ENCODE results near the gene CNOT6. TPM values are rescaled to one million over a fixed set of nuclear protein-coding genes. Genes with fewer than 3 reads are reported as not detected.

The CNOT6 gene
- total RNA-seq, 4 donors from 2014 or later: 3.8 to 43.5 (median 17.0) TPM

DNA sequence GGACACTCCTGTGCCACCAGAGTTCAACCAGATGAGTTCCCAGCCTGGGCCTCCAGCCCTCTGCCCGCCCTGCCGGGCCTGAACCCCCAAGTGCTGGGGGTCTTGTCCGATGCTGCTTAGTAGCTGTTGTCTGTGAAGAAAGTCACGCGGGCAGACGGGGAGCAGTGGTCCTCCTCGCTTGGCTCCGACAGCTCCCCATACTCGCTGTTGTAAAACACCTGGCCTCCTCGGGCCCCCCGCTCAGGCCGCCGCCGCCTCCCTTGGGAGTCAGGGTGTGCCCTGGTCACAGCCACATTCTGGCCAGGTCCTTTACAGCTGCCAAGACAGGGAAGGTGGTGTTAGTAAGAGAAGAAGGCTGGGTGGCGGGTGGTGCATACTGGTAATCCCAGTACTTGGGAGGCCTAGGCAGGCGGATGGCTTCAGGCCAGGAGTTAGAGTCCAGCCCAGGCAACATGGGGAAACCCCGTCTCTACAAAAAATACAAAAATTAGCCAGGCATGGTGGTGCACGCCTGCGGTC, 109.0 kb downstream of the CNOT6 start:
- intact Hi-C loops (cut with DNase I; ENCODE audit: low total_unique reads): no loop called here
- Histone ChIP-seq H3K4me1 (no peaks in the 10 kb centered on the region), H3K4me3 (no peak overlapping the region), H3K9me3 (no peaks in the 10 kb centered on the region), H3K27me3 (no peaks in the 10 kb centered on the region), H3K36me3 (no peaks in the 10 kb centered on the region), H3K27ac (no peak overlapping the region)
- TF ChIP-seq, protein P1, sequence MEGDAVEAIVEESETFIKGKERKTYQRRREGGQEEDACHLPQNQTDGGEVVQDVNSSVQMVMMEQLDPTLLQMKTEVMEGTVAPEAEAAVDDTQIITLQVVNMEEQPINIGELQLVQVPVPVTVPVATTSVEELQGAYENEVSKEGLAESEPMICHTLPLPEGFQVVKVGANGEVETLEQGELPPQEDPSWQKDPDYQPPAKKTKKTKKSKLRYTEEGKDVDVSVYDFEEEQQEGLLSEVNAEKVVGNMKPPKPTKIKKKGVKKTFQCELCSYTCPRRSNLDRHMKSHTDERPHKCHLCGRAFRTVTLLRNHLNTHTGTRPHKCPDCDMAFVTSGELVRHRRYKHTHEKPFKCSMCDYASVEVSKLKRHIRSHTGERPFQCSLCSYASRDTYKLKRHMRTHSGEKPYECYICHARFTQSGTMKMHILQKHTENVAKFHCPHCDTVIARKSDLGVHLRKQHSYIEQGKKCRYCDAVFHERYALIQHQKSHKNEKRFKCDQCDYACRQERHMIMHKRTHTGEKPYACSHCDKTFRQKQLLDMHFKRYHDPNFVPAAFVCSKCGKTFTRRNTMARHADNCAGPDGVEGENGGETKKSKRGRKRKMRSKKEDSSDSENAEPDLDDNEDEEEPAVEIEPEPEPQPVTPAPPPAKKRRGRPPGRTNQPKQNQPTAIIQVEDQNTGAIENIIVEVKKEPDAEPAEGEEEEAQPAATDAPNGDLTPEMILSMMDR (IDR thresholded peaks at IDR 0.05): no peak
- no peak for TF ChIP-seq POLR2A (IDR thresholded peaks at IDR 0.05)
- no peak for DNase-seq

DNA sequence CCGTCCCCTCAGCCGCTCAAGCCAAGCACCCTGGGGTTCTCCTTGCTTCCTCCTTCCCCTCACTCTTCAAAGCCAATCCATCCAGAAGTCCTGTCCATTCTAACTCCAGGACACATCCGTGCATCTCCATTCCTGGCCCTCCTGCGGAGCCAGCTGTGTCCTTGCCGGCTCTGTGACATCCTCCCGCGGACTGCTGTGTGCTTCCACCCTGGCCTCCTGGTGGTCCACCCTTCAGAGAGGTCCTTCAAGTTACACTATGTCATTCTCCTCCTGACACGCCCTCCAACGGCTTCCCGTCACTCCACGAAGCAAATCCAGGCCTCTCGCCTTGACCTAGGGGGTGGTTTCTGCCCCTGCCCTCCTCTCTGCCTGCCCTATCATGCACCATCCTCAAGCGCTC, 110.1 kb downstream of the CNOT6 start:
- Histone ChIP-seq H3K4me3 (no peak overlapping the region), H3K4me1 (no peaks in the 10 kb centered on the region), H3K27me3 (no peaks in the 10 kb centered on the region), H3K27ac (no peak overlapping the region), H3K9me3 (no peaks in the 10 kb centered on the region), H3K36me3 (no peaks in the 10 kb centered on the region)
- no peak for TF ChIP-seq POLR2A (IDR thresholded peaks at IDR 0.05)
- TF ChIP-seq, protein P1 (IDR thresholded peaks at IDR 0.05): no peak
- DNase-seq: no peak
- intact Hi-C loops (cut with DNase I; ENCODE audit: low total_unique reads): no loop called here

DNA sequence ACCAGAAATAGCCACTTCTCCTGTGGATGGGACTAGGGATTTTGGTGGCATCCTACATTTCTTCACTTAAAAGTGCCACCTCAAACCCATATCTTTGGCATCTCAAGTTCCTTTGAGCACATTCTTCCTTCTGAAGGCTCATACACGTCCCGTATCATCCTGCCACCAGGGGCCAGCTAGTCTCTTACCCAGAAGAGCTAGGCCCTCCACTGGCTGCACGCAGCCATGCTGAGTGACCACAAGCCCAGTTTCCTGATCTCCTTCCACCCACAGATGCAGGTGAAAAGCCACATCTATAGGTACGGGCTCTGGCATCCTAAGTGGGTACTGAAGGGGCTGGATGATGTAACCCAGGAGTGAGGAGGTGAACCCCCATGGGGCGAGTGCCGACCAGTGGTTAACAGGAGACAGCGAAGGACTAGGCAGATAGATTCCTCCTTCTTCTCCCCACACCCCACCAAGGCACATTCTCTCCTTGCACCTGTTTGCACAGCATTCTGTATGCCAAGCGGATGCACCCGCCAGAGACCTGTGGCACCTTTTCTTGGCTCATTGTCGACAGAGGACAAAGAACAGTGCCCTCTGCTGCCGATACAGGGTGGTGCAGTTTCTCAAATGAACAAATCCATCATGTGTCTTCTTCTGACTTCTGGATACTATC, 111.5 kb downstream of the CNOT6 start:
- no peaks in the 10 kb centered on the region for H3K9me3 ChIP-seq
- H3K4me3 ChIP-seq: no peak overlapping the region
- no peaks in the 10 kb centered on the region for H3K36me3 ChIP-seq
- H3K27ac ChIP-seq: no peak overlapping the region
- H3K27me3 ChIP-seq: no peaks in the 10 kb centered on the region
- no peaks in the 10 kb centered on the region for H3K4me1 ChIP-seq
- DNase-seq: no peak
- TF ChIP-seq, protein P1 (IDR thresholded peaks at IDR 0.05): peak in 3 of 4 experiments; percentile 17 to 27 (median 22)
- no peak for TF ChIP-seq POLR2A (IDR thresholded peaks at IDR 0.05)
- intact Hi-C loops (cut with DNase I; ENCODE audit: low total_unique reads): no loop called here

DNA sequence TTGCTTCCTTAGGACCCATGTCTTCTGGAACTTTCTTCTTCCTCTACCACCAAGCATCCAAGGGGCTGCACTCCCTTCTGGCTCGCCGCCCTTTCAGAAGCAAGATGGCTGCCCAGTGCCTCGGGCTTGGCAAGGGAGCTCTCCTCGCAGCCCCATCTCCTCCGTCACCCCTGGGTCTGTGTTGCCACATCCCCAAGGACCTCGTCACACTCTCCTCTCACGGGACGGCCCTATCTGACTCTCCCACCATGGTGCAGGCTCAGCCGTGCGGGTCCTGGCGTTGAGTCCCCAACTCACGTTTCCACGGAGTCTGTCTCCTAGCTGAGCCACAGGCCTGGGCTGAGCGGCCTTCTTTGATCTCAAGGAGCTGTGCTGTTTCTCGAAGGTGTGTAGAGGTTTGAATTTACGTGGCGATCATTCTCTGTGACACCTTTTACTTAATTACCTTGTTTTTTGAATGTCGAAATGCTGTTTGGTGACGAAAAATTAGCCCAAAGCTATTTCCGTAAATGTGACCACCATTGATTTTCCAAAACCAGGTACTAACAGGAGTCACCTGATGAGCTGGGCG, 112.1 kb downstream of the CNOT6 start:
- intact Hi-C loops (cut with DNase I; ENCODE audit: low total_unique reads): no loop called here
- Histone ChIP-seq H3K27me3 (no peaks in the 10 kb centered on the region), H3K36me3 (no peaks in the 10 kb centered on the region), H3K4me3 (no peak overlapping the region), H3K4me1 (no peaks in the 10 kb centered on the region), H3K9me3 (no peaks in the 10 kb centered on the region), H3K27ac (no peak overlapping the region)
- no peak for DNase-seq
- TF ChIP-seq, protein P1 (IDR thresholded peaks at IDR 0.05): no peak
- no peak for TF ChIP-seq POLR2A (IDR thresholded peaks at IDR 0.05)

DNA sequence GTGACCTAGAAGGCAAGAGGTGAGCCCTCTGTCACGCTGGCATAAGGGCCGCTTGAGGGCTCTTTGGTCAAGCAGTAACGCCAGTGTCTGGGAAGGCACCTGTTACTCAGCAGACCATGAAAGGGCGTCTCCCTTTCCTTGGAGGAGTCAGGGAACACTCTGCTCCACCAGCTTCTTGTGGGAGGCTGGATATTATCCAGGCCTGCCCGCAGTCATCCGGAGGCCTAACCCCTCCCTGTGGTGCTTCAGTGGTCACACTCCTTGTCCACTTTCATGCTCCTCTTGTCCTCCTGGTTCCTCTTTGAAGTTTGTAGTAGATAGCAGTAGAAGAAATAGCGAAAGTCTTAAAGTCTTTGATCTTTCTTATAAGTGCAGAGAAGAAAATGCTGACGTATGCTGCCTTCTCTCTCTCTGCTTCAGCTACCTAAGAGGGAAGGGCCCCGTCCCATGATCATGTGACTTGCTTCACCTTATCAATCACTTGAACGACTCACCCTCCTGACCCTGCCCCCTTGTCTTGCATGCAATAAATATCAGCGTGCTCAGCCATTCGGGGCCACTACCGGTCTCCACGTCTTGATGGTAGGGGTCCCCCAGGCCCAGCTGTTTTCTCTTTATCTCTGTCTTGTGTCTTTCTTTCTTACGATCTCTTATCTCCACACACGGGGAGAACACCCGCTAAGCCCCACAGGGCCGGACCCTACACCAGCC, 113.8 kb downstream of the CNOT6 start:
- Histone ChIP-seq H3K4me1 (no peaks in the 10 kb centered on the region), H3K4me3 (no peak overlapping the region), H3K27ac (no peak overlapping the region), H3K9me3 (no peaks in the 10 kb centered on the region), H3K27me3 (no peaks in the 10 kb centered on the region), H3K36me3 (no peaks in the 10 kb centered on the region)
- no peak for DNase-seq
- intact Hi-C loops (cut with DNase I; ENCODE audit: low total_unique reads): no loop called here
- TF ChIP-seq, protein P1 (IDR thresholded peaks at IDR 0.05): no peak
- no peak for TF ChIP-seq POLR2A (IDR thresholded peaks at IDR 0.05)

Measured in uterus (tissue), 4 donors.